PFSK-1 (cell line): ENCODE measurements around the gene KCNMA1.

ENCODE experiments used
- POLR2AphosphoS5 ChIP-seq: IDR thresholded peaks from 2 replicates; pipeline ENCODE4 v1.6.1; 2012; ENCODE audit warnings: low read depth, mild to moderate bottlenecking, control low read depth, low read length, moderate library complexity
- SIN3A ChIP-seq: IDR thresholded peaks from 2 replicates; pipeline ENCODE4 v1.6.1; 2012; ENCODE audit warnings: mild to moderate bottlenecking, low read length, moderate library complexity, borderline replicate concordance; ENCODE audit not compliant: insufficient read depth
- TF ChIP-seq, protein P1 (sequence below), 2 experiments: IDR thresholded peaks; 2 replicates each; pipeline versions ENCODE4 v1.6.1 to v1.8.0; 2011 to 2012; ENCODE audit warnings: low read depth in 2 of 2, low read length in 2 of 2, control low read depth in 1 of 2, inconsistent platforms in 1 of 2, mild to moderate bottlenecking in 1 of 2, moderate library complexity in 1 of 2; ENCODE audit not compliant: insufficient read depth in 1 of 2

DNA sequence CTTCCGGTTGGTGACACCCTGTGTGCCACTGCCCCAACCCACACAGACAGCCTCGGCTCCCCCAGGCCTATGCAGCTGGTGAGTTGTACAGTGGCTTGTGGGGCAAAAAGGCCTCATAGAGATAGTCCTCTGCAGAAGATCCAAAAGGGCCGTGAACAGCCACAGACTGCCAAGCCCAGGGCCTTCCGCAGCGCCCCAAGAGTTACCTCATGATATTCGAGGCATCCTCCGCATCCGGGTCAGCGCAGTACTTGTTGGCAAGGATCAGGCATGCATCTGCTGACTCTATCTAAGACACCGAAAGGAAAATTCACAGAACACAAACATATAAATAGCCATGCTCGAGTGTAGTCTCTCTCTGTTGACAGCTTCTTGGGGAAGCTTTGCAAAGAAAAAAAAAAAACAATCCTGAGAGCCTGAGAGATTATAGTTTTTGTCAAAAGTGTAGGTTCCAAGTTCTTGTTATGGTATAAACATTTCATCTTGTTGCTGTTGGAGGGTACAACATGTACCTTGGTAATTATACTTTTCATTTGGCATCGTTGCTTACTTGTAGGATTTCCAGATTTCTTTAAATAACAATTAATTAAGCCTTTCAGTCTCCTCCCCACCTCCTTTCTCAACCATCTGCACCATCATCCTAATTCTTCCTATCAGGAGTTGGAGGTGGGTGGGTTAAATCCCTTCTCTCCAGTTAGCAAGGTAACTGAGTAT is 553.0 kb downstream of the KCNMA1 start:
- TF ChIP-seq POLR2AphosphoS5 (no peak), SIN3A (no peak)
- TF ChIP-seq, protein P1, sequence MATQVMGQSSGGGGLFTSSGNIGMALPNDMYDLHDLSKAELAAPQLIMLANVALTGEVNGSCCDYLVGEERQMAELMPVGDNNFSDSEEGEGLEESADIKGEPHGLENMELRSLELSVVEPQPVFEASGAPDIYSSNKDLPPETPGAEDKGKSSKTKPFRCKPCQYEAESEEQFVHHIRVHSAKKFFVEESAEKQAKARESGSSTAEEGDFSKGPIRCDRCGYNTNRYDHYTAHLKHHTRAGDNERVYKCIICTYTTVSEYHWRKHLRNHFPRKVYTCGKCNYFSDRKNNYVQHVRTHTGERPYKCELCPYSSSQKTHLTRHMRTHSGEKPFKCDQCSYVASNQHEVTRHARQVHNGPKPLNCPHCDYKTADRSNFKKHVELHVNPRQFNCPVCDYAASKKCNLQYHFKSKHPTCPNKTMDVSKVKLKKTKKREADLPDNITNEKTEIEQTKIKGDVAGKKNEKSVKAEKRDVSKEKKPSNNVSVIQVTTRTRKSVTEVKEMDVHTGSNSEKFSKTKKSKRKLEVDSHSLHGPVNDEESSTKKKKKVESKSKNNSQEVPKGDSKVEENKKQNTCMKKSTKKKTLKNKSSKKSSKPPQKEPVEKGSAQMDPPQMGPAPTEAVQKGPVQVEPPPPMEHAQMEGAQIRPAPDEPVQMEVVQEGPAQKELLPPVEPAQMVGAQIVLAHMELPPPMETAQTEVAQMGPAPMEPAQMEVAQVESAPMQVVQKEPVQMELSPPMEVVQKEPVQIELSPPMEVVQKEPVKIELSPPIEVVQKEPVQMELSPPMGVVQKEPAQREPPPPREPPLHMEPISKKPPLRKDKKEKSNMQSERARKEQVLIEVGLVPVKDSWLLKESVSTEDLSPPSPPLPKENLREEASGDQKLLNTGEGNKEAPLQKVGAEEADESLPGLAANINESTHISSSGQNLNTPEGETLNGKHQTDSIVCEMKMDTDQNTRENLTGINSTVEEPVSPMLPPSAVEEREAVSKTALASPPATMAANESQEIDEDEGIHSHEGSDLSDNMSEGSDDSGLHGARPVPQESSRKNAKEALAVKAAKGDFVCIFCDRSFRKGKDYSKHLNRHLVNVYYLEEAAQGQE (IDR thresholded peaks at IDR 0.05; ENCODE audit: insufficient read depth in 1 of 2, low read depth in 2 of 2, low read length in 2 of 2) = no peak
